LHCN-M2 (cell line): Measurements from ENCODE around the gene UCKL1. TPM values are rescaled to one million over a fixed set of nuclear protein-coding genes. Genes with fewer than 3 reads are reported as not detected.
"Not testable (repeated sequence)": the region's sequence is repeated elsewhere in the genome, so short reads cannot be mapped to it uniquely, and the experiment has no call there.

ENCODE experiments used
- DNase-seq: peaks from one replicate; pipeline ENCODE4 v3.0.0-alpha.2; 2012; ENCODE audit warnings: low read depth
- polyA plus RNA-seq: library from polyadenylated mRNA; unstranded; fragments of >200 nt; gene quantifications from one replicate; pipeline ENCODE4 v1.2.1, GENCODE V29; 2012; ENCODE audit warnings: missing spikeins
- total RNA-seq: library from RNA; depleted of rRNA; stranded (reverse); fragments of >200 nt; gene quantifications from 2 replicates; pipeline ENCODE4 v1.2.3, GENCODE V29; 2014; rRNA removed

Gene UCKL1
- total RNA-seq = 17.4 and 22.8 TPM in 2 replicates
- 24.9 TPM for polyA plus RNA-seq

GRCh38 chr20:63955827-63956663 lies at the start of gene UCKL1:
Gene UCKL1 (minus strand): TSS chr20:63956416. CDS start chr20:63956372, 44 bp downstream.
- DNase-seq = peak; percentile 83

- DNase-seq = no peak
Measured at GRCh38 chr20:64005394-64005793, 49.2 kb upstream of the UCKL1 start.

DNA sequence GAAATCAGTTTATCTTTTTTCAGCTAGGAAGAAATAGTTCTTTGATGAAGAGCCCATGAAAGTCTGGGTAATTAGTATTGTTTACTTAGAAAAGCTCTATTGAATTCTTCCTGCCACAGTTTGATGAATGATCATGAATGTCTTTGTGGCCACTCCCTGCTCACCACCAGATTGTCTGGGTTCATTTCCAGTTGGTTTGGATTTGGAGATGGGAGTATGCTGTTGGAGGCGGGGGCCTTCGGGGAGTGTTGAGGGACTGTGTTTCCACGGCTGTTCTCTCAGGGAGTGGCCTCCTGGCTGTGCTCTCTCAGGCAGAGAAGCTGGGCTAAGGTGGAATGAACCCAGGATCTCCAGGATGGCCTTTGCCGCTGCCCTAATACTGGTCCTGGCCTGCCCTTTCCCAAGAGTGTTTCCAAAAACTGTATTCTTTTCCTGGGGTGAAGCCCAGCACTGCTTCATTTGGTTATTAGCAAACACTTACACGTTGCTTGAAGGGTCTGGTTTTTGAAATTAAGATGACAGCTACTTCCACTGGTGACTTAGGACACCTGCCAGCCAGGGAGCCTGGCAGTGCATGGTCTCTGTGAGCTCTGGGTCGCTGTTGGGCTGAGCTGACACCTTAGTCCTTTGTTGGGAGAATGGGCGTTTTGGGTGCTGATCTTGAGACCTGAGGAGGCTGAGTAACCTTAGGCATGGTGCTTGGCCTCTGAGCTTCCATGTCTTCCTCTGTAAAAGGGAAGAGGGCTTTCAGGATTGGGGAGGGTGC lies 47.9 kb upstream of the UCKL1 start:
- no peak for DNase-seq

DNA sequence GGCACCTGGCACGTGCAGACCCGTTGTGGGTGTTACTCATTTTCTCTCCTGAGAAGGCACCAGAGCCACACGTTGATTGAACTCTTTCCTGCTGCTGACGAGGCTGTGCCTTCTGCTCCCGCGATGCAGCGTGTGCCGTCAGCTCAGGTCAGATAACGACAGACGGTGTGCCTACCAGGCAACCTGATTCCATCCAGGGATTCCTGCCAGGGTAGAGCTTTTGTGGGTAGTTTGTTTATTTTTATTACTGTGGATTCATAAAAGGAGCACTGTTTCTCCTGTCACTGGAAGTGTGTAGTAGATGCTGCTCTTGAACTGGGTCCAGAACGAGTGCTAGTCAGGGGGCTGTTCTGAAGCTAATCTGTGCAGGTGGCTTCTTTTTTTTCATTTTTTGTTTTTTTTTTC lies 45.4 kb upstream of the UCKL1 start:
- no peak for DNase-seq

DNA sequence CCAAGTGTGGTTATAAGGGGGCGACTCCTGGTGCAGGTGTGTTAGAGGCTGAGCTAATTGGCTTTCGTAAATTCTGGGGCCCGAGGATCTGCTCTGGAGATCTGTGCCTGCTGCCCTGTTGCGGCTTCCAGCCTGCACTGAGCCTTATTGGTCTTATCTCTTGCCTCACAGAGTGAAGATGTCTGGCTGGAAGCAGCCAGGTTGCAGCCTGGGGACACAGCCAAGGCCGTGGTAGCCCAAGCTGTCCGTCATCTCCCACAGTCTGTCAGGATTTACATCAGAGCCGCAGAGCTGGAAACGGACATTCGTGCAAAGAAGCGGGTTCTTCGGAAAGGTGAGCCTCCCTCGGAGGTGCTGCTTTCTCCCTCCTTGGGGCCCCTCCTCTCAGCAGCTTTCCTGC lies 44.7 kb upstream of the UCKL1 start:
- no peak for DNase-seq

- DNase-seq = no peak
Measured at GRCh38 chr20:63982937-63983336, 26.7 kb upstream of the UCKL1 start.

DNA sequence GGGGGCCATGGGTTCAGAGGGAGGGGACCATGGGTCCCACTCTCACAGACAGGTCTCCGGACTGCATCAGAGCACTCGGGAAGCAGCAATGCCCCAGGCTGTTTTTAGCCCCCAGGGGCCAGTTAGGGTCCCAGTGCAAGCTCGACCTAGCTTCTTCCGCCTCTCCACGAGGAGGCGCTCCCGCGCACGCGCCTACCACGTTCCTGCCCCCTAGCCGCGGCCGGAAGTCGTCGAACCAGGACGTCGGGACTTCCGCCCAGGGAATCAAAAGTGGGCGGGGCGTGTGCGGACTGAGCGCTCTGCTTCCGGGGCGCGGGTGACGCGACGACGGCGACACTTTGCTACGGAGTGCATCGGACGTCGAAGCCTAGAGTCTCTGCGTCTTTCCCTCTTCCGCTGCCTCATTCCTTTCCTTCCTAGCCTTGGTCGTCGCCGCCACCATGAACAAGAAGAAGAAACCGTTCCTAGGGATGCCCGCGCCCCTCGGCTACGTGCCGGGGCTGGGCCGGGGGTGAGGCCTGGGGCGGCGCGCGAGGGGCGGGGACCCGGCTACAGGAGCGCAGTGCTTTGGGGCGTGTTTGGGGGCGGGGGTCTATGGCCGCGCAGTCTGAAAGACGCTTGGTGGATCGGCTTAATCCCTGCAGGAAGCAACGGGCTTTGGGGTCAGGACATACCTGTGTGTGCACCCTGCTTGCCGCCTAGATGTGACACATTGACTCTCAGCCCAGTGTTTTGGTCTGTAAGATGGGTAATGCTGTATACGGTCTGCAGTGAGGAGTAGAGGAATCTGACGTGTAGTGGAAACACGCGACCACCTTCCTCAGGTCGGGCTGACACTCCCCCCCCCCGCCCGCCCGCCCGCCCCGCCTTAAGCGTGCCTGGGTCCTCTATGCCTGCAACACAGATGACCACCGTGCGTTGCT lies 24.9 kb upstream of the UCKL1 start, which contains the start of gene PRPF6:
Gene PRPF6 (plus strand): TSS at position 327 of the 923 bp plus-strand sequence. CDS start 114 bp downstream, at position 441.
- peak; percentile 94 for DNase-seq

DNA sequence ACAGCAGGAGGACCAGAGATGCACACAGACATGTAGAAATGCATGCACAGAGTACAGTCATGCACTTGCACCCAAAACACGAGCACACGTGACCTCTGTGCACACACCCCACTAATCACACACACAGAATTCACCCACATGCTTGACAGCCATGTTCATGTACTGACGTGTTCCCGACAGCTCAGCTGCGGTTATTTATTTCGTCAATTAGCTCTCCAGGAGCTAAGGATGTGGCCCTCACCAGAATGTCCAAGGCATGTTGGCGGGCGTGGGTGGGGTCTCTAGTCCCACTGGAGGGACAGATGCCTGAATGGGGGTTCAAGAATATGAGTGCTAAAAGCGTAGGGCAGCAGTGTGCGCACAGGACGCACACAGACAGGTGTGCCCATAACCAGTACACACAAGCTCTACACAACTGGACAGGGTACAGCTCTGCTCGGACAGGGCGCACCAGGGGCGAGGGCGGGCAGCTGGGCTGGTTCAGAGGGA lies 24.1 kb upstream of the UCKL1 start:
- no peak for DNase-seq

DNA sequence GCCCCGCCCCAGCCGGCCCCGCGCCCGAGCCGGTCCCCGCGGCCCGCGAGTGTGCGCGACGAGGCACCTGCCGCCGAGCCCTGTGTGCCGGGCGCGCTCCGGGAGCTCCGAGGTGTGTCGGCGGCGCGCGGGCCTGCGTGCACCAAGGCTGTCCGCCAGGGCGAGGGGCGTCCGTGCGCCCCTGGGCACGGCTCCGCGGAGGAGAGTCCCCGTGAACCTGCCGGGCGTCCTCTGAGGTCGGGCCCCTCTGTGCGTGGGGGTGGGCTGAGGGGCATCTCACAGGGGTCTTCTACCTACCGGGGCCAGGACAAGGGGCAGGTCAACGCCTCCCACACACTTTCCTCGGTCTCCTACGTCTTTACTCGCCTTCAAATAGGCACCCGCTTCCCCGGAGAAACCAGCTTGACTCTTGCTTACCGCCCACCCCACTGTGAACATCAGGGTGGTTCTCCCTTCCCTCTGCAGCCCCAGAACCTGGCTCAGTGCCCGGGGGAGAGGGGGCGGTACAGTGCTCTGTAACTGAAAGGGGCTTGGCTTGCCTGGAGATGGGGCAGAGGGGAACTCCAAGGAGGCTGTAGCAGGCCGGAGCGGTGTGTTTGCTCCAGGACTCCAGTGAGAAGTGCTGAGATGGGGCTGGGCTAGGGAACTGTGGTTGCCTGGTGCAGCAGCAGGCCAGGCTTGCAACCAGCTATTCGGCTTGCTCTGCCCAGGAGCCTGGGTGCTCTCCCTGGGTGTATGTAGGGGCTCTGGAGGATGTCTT lies 23.5 kb upstream of the UCKL1 start, which contains the start of gene SAMD10:
Gene SAMD10 (minus strand): TSS at position 86 of the 760 bp plus-strand sequence. CDS start 175 bp downstream, outside the sequence.
- DNase-seq = no peak

GRCh38 chr20:63979229-63979556 lies 23.0 kb upstream of the UCKL1 start:
- no peak for DNase-seq

DNA sequence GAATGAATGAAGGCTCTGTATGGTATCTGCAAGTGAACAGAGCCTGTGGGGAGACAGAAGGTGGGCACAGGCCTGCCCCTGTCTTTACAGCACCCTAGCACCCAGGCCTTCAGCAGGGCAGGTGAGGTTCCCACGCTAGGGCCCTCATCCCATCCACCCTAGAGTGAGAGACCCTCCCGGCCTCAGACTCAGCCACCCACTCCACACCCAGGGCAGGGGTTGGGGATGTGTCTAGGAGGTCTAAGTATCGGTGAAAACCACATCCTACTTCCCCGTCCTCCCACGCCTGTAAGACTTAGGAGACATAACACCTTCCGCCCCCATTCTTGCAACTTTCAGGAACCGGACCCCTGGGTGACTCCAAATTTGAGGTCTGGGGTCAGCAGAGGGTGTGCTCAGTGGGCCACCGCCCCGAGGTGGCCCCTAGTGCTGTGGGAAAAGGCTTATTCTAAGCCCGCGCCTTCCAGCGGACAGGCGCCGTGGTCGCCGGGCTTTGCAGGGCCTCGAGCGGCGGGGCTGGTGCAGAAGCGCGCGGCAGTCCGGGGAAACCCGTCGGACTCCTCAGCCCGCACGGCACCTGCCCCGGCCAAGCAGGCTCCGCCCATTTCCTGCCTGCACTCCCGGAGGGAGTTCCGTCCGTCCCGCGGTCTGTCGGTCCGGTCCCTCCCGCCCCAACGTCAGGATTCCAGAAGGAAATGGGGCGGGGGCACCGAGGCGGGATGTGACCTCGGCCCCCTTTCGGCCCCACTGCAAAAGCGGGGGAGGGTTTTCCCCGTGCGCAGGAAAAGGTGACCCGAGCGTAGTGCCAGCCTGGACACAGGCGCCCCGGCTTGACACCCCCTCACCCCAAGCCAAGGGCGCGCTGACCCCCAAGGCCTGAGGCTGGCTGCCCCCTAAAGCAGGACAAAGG lies 22.4 kb upstream of the UCKL1 start:
- DNase-seq = no peak

DNA sequence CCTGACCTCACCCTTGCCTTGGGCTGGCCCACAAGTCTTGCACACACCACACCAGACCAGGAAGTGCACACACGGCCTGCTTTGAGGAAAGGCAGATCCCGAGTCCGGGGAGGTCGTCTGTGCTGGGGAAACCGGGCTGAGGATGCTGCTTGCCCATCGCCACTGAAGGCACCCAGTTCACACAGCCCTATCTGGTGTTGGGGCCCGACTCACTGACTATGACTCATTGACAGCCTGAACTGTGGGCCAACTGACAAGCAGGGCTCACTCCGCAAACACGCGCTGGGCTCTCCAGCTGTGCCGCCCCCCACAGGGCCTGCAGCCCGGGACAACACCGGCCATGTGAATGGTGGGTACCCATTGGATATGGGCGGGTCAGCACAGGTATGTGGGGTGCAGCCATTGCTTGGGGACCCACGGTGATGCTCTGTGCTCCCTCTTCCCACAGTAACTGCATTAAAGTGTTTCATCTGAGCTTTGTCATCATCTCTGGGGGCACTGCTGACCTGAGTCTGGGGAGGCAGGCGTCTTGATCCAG lies 21.6 kb upstream of the UCKL1 start:
- peak; percentile 76 for DNase-seq

DNA sequence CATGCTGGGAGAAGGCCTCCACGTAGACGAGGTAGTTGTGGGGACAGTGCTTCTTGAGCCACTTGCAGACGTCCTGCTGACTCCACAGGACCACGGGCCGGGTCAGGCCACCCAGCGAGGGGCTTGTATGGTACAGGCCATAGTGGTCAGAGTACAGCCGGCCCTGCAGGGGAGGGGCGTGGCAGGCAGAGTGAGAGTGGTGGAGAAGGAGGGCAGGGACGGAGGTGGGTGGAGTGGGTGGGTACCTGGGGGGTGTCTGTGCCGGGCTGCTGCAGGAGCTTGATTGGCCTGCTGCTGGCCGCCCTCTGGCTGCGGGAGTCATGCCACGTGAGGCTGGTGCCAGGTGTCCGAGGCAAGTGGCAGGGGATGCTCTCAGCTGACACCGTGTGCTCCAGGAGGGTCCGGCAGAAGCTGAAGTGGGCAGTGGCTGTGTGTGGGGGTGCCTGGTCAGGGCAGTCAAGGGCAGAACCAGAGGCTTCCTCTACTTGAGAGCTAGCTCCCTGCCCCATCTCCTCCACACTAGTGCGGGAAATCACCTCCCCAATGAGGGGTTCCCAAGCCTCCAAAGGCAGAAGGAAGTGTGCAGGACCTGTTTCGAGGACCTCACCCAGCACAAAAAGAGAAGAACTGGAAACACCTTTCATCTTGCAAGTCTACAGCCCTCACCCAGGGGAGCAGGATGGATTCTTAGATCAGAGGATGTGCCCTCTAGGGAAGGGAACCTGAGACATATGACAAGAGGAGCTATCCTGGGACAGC lies 20.9 kb upstream of the UCKL1 start:
- DNase-seq = no peak

DNA sequence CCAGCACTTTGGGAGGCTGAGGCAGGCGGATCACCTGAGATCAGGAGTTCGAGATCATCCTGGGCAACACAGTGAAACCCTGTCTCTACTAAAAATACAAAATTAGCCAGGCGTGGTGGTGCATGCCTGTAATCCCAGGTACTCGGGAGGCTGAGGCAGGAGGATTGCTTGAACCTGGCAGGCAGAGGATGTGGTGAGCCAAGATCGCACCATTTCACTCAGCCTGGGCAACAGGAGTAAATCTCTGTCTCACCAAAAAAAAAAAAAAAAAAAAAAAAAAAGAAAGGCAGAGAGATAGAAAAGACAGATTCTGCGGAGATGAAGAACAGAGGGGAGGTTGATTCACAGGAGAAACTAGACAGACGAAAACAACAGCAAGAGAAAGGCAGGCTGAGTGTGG lies 20.3 kb upstream of the UCKL1 start:
- not testable (repeated sequence) for DNase-seq

GRCh38 chr20:63974402-63975200 lies 18.4 kb upstream of the UCKL1 start:
- no peak for DNase-seq

- DNase-seq = peak; percentile 76
Measured at GRCh38 chr20:63973636-63974401, 17.6 kb upstream of the UCKL1 start.

- no peak for DNase-seq
Measured at GRCh38 chr20:63973160-63973479, 16.9 kb upstream of the UCKL1 start.
